Stimulated activated CD8-positive, alpha-beta memory T cell treated with anti-CD3 and anti-CD28 coated beads, Interleukin-12 subunit alpha, Interleukin-12 subunit beta, amount 100 ng/mL, for 24 hours (primary cell): ENCODE measurements around the gene ABRACL.
"Not testable (repeated sequence)": the region's sequence is repeated elsewhere in the genome, so short reads cannot be mapped to it uniquely, and the experiment has no call there.

Experiments
- DNase-seq: peaks from one replicate; pipeline ENCODE4 v3.0.0-alpha.2; 2020; ENCODE audit errors: extremely low read depth

ABRACL gene

GRCh38 chr6:139011980-139012379 lies 16.6 kb upstream of the ABRACL start:
- no peak for DNase-seq

- no peak for DNase-seq
Observed at GRCh38 chr6:139013185-139013800, 15.3 kb upstream of the ABRACL start.

DNA sequence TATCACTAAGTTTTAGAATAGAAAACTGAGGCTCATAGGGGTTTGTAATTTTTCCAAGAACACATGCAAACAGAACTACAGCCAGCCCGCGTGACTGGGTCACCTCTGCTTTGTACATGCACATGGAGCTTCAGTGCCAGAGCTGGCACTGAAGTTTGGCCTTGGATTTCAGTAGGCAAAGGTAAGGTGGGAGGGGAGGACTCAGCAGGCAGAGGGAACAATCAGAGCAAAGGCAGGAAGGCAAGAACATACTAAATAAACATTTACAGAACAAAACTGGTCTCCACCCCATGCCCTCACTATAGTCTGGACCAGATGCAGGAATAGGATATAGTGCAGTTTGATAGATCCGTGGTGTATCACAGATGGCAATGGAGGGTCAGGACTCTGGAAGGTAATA lies 13.6 kb upstream of the ABRACL start:
- no peak for DNase-seq

DNA sequence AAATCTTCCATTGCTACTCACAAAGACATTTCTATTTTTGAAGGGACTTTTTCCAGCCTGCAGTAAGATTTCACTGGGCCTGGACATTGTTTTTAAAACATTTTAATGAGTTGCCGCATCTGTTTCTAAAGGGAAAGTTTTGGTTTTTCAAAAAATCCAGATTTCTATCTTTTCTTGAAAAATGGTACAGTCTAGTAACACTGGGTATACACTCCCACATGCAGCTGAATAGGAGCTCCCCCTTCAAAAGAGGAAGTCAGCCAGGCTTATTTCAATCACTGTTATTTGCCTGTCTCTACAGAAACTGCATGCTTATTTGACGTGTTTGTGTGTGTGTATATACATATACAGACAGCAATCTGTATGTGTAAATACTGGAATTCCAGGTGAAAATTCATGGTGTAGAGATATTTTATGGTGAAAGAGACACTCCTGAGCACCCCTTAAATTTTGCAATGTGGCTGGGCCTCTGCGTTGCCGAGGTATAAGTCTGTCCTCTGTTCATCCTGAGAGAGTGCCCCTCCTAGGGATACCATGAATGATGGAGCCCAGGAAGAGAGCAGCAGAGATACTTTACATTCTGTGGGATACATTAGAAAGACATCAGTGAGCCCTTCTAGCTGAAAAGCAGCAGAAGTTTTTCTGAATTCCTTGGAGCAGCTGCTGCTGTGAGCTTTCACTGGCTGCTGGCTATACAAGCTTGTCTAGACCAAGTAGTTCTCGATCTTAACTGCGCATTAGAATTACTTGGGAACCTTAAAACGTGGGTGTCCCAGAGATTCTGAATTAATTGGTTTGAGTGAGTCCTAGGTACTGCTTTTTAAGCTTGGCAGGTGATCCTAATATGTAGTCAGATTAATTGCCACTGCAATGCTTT lies 12.0 kb upstream of the ABRACL start:
- no peak for DNase-seq

GRCh38 chr6:139017227-139017626 lies 11.3 kb upstream of the ABRACL start:
- DNase-seq, result no peak

GRCh38 chr6:139019722-139020121 lies 8.8 kb upstream of the ABRACL start:
- no peak for DNase-seq

- DNase-seq, result no peak
Observed at GRCh38 chr6:139020689-139021088, 7.9 kb upstream of the ABRACL start.

- not testable (repeated sequence) for DNase-seq
Observed at GRCh38 chr6:139025416-139025815, 3.1 kb upstream of the ABRACL start.

DNA sequence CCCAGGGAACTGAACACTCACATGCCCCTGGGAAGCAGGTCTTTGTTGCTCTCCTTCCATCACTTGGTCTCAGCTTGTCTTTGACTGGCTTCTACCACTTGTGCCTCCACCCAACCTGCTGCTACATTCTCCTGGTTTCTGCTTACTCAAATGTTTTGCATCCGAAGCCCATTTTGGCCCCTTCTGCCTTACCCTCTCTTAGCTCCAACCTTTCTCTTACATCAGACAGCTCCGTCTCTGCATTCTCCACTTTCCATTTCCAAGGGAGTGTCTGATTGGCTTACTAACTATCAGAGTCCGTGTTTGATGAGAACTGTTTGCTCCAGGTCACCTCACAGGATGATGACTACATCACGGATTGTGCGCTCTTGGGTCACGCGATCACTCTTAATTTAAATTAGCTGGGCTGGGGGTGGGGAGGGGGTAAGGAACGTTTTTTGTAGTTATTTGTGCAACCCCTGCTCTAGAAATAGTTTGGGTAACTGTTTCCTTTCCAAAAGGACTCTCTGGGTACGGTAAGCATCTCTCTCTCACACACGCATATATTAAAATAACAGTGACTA lies 844 bp upstream of the ABRACL start:
- no peak for DNase-seq

DNA sequence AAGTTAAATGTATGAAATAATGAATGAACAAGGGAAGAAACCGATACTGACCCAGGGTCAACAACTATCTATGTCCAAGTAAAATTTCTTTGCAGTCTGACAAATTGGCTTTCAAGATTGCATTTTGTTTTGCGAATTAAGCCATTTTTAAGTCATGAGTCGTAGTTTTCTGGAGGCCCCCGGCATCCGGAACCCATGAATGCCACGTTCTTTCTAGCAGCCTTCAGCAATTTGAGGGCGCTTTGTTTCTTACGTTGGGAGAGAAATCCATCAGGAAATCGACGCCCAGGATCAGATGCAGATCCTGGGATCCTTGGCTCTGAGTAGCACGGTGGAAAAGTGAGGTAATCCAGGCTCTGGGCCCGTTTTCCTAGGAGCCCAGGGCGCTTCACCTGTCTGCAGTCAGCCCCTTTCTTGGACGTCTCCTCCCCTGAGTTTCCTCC lies 309 bp upstream of the ABRACL start:
- no peak for DNase-seq

DNA sequence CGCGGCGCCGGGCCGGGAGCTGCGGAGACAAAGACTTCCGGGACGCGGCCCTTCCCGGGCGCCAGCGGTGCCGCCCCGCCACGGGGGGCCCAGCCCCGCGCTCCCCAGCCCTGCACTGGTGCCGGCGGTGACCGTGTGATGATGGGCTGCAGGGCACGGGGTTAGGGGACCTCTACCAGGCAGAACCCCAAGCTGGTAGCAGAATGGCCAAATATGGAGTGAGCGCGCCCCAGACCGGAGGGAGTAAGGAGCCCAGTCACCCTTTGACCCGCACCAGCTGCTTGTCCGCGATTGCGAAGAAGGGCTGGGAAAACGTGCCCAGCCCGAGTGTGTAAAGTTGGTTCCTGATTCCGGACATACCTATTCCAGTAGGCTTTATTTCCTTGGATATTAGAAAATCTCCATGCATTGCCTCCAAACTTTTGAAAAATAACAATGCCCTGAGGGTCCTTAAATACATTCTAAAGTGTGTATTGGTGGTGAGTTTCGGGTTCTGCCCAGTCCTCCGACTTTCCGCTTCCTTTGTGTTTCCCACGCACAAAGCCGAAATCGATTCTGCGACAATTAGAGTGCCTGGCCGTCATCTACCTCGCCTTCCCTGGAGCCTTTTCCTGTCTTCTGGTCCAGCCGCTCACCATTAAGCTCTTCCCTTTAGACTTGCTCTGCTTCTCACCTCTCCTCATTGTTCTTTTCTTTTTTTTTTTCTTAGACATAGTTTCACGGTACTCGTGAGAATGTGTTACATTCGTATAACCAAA lies 1.1 kb downstream of the ABRACL start:
- DNase-seq, result no peak

GRCh38 chr6:139030228-139030963 lies 1.9 kb downstream of the ABRACL start:
- DNase-seq, result no peak

GRCh38 chr6:139037490-139037889 lies 8.9 kb downstream of the ABRACL start:
- DNase-seq, result no peak

- DNase-seq, result no peak
Observed at GRCh38 chr6:139044250-139044649, 15.7 kb downstream of the ABRACL start.

- DNase-seq, result no peak
Observed at GRCh38 chr6:139047677-139048076, 19.1 kb downstream of the ABRACL start.

DNA sequence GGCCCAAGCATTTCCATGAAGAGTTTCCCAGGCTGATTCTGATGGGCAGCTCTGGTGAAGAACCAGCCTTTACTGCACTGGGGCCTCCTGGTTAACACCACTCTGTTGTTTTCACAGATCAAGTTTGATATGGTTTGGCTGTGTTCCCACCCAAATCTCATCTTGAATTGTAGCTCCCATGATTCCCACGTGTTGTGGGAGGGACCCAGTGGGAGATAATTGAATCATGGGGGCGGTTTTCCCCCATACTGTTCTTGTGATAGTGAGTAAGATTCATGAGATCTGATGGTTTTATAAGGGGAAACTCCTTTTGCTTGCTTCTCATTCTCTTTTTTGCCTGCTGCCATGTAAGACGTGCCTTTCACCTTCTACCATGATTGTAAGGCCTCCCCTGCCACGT lies 20.4 kb downstream of the ABRACL start:
- not testable (repeated sequence) for DNase-seq

GRCh38 chr6:139050131-139050769 lies 21.7 kb downstream of the ABRACL start:
- not testable (repeated sequence) for DNase-seq

DNA sequence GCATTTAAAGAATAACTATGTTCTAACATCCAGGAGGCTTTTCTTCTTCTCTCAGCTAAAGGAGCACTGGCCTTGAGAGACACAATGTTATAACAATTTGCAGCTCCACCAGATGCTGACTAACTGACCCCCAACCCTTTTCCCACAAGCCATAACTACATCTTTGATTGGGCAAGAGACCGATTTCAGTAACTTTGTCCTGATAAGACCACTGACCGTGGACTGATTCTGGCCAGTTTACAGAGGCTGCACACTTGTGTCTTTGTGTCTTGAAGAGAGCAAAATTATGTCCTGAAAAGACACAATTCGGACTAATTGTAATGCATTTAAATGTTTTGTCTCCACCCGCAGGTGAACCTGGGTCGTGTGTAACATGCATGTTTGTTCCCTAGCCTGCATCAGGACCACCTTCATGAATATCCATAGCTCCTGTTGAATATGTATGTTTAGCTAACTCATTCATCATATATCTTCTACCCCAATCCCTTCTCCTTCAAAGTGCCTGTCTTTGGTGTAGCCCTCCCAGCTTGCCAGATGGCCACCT lies 22.3 kb downstream of the ABRACL start:
- no peak for DNase-seq

DNA sequence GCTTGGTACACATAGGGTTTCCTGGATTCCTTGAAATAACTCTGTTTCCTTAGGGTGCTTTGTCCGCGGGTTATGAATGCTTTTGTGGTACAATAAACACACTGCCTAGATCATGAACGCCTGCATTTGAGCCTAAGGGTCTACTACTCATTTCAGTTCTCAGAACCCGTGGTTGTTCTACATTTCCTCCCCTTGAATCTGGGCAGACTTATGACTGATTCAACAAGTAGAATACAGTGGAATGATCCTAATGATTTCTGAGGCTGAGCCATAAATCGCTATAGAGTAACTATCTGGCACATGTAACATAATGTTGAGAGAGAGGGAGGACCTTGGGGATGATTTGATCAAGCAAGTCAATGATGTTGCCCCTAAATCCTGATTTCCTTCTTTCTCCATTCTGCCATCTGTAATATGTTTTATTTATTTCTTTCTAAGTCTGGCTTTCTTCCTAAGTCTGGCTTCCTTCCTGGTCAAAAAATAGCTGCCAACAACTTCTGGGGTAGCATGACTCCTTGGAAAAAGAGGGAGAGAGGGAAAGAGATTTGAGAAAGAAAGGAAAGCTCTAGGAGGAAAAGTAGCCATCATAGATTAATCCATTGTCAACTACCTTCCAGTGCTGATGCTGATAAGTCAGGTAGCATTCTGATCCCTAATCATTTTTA lies 23.0 kb downstream of the ABRACL start:
- DNase-seq, result no peak

- no peak for DNase-seq
Observed at GRCh38 chr6:139053382-139053781, 24.8 kb downstream of the ABRACL start.
